DMS114 treated with DMSO at 0.1 percent for 48 hours (cell line): ENCODE data around the gene RNF4.

Experiments
- DNase-seq: peaks from one replicate; lab custom pipeline; 2025; ENCODE audit not compliant: unreplicated experiment; lab: John Stamatoyannopoulos, UW

The RNF4 gene

DNA sequence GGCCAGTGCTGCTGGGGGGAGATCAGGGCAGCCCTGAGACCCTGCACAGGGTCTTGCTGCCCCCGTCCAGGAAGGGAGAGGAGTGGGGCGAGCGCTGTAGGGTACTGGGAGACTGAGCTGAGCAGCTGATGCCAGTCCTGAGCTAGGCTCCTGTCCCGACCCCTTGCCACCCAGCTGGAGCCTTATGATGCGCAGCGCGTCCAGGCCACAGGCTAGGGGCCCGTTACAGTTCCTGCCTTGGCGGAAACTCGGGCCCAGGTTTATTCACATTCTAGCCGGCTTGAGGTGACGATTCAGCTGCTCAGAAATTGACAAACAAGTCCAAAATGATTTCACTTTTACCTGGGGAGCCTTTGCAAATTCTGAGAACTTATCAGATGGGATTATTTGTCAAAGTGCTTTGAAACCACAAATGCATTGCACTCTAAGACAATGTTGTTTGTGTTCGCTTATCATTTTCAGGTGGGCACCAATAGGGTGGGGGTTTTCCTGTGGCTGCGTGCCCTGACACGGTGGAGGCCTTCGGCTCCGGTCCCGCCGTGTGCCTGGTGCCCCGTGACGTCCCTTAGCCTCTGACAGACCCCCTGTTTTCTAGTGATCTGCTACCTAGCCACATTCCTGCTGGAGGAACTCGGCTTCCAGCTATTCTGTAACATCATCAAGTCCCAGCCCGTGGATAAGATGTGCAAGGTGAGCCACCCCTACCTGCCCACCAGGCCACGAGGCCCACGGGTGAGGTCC is 31.3 kb upstream of the RNF4 start:
- DNase-seq, result no peak

DNA sequence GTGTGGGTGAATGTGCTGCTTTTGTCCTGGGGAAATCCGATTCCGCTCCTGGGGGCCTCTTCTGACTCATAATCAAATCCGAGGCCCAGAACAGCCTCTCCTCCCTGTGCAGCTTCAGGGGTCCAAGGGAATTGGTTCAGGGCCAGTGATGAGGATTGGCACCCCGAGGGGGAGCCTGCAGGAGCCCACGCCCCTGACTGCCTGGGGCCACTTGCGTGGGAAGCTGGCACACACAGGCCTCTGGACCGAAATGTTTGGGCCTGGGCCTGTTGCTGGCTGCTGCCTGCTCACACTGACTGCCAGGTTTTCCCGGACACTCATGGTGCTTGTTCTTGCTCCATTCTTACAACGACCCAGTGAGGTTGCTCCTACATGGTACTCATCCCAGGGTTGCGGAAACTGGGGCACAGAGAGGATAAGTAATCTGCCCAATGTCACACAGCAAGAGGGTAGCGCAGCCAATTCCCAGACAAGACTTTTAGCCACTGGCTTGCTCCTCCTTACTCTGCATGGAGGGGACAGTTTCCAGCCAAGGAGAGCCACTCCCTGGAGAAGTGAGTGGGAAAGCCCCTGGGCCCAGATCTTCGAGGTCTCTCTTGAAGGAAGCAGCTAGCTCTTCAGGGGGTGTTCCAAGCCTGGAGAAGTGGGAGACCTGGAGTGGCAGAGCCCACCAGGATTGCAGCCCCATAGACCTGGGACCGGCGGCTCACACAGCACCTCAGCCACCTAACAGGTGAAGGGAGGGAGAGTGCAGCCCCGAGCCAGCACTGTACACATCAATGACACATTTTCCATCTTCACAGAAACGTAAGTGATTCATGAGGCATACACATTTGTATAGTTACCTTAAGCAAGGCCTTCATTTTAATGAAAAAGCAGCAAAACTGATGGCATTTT is 29.8 kb upstream of the RNF4 start:
- DNase-seq, result no peak

DNA sequence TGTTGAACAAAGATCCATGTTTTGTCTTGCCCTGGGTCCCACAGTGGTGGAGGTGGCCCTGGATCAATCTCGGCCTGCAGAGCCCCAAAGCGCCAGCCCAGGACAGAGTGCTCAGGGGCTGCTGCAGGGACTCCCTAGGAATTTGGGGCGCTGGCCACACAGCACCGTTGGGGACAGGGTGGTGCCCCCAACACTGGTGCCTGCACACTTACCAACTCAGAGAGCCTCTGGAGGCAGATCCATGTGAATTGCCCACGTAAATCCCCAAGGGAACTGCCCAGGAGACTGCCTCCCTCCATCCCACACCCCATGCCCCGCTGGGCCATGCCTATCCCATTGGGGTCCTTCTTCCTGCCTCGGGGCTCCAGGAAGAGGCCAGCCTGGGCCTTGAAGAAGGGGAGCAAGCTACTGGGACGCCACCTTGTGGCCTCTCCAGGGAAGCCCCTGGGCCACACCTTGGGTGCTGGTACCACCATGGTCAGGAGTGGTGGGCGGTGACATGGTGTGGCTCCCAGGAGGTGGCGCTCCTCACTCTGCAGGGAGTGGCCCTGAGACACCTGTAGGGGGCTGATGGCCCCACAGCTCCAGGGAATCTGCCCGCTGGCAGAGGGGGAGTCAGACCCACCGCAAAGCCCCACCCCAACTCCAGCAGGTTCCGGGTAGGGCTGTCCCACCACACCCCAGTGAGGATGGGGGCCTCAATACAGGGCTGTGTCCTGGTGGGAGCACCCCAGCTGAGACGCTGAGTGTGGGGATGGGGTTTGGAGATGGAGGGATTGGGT is 27.3 kb upstream of the RNF4 start:
- no peak for DNase-seq

DNA sequence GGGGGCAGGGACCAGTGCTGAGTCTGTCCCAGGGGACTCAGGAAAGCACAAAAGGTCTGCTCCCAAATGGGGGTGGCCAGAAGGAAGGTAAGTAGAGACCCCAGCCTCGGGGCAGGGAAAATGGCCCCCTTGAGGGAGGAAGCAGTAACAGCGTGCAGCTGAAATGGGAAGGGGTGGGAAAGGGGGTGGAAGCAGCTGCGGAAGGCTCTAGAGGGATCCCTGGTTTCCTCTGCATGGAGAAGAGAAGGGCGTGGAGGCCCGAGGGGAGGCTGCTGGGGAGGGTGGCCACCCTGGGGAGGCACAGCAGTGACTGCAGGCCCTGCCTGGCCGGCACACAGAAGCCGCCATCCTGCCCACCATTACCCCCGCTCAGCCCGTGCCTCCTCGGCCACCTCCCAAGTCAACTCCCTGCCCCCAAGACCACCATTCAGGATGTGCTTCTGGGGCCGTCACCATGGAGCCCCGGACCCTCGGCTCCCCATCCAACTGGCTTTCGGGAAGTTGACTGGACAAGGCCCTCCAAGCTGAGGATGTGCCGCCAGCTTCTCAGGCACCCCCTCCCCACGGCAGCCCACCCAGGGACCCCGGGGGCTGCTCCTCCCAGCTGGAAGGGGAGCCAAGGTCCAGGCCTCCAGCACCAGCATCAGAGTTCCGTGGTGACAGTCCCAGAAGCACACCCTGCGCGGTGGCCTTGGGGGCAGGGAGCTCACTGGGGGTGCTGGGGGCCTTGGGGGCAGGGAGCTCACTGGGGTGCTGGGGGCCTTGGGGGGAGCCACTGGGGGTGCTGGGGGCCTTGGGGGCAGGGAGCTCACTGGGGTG is 26.5 kb upstream of the RNF4 start:
- DNase-seq, result no peak

DNA sequence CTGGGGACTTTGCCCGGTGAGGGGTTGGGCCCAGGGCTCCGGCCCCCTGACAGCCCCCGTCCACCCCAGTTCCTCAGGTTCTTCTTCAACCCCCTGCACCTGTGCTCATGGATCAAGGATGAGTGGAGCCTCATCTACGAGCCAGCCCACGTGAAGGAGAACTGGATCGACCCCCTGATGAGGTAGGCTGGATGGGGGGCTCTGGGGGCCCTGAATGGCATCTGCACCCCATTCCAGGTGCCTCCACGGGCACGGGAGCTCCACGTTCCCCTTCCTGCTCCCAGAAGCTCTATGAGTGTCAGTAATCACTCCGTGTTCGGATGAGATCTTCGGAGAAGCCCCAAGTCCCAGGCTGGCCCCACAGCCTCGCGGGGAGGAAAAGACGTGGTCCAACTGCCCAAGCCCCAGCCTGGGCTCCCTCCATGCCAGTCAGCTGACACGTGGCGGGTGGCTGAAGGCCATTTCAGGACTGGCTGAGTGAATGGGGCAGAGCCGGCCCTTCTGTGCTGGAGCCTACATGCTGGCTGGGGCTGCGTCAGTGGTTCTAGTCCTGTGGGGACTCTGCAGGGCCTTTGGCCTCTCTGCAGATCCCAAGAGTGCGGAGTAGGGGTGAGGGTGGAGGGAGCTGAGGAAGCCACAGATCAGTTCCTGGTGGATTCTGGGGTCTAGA is 25.7 kb upstream of the RNF4 start:
- DNase-seq, result no peak

DNA sequence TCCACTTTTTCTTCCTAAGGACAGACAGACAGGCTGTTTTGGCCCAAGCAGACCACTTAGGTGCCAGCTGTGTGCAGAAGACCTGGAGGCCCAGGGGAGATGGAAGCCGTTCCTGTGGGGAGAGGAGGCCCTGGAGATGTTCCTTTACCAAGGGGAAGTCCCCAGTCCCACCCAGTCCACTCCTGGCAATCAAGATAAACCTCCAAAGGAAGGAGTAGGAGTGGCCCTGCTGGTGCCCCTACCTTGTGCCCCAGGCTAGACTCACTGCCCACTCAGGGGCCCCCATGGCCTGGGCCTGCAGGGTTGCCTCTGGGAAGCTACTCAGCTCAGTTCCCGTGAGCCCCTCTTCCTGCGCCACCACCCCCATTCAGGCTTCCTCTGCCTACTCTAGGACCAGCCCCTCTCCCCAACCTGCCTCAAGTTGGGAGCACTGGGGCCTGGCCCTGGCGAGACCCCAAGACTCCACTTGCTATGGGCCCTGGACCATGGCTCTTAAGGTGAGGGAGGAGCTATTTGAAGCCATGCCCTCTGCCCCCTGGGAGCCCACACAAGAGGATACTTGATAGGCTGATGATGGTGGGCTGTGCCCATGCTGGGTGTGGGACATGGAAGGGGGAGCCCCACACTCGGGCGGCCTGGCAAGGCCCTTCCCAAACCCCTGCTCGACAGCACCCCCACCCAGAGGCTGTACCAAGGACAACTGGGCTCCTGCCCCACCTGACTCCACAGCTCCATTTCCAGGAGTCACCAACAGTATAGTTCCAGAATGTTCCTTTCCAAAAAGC is 24.8 kb upstream of the RNF4 start:
- no peak for DNase-seq

DNA sequence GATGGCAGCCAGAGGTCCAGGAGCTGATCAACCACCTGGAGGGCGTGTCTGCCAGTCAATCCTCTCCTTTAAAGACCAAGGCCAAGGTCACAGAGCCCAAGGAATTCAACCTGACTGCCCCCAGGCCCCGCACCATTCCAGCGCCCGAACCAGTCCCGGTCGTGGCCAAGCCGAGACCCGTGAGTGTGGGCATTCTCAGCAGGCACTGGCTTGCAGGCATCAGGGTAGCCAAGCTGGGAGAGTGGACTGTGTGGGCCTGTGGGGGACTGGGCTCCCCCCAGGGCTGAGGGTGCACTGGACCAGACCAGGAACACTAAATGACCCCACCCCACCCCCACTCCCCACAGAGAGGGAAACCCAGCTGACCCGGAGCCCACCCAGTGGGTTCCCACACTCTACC is 23.8 kb upstream of the RNF4 start:
- DNase-seq, result no peak

DNA sequence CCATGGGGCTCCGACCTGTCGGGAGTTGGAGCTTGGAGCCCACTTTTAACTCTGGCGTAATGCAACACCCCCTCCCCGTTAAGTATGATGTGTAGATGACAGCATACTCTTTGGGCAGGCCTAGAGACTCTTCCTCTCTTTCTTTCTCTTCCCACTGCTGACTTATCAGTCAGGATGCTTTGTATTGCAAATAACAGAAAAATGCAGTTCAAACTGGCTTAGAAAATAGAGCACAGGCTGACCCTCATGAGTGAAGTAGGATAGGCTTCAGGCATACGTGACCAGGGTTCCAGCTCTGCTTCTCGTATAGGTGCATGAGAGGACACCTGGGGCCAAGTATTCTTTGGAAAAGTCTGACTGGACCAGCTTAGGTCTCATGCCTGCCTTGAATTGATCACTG is 23.3 kb upstream of the RNF4 start:
- no peak for DNase-seq

DNA sequence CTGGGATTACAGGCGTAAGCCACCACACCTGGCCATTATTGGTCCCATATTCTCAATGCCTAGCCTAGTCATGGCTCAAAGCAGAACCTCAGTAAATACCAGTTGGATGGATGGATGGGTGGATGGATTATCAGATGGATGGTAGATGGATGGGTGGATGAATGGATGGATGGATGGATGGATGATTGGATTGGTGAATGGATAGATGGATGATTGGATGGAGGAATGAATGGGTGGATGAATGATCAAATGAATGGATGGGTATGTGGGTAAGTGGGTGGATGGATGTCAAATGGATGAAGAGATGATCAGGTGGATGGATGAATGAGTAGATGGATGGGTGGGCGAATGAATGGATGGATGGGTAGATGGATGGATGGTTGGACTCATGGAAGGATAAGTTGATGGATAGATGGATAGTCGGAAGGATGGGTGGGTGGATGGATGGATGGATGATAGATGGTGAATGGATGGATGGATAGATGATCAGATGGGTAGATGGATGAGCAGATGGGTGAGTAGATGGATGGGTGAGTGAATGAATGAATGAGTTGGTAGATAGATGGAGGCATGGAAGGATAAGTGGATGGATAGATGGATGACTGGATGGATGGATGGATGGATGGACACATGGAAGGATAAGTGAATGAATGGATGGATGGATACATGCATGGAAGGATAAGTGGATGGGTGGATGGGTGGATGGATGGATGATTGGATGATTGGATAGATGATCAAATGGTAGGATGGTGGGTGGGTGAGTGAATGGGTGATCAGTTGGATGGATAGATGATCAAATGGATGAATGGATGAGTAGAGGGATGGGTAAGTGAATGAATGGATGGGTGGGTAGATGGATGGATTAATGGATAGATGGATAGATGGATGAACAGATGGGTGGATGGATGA is 22.0 kb upstream of the RNF4 start:
- no peak for DNase-seq

DNA sequence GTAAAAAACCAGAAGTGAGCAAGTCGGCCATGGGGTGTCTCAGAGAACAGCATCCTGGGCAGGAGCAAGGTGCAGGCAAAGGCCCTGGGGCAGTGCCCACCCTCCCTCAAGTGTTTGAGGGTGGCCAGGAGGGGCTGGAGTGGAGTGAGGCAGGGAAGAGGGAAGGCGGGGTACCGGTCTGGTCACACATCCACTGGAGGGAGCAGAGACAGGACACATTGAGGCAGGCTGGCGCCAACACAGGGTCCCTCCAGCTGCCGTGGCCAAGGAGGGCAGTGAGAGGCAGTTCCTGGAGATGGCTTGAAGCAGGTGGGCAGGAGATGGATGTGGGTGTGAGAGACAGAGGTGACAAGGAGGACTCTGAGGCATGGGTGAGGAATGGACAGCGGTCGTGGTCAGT is 20.3 kb upstream of the RNF4 start:
- DNase-seq, result no peak

DNA sequence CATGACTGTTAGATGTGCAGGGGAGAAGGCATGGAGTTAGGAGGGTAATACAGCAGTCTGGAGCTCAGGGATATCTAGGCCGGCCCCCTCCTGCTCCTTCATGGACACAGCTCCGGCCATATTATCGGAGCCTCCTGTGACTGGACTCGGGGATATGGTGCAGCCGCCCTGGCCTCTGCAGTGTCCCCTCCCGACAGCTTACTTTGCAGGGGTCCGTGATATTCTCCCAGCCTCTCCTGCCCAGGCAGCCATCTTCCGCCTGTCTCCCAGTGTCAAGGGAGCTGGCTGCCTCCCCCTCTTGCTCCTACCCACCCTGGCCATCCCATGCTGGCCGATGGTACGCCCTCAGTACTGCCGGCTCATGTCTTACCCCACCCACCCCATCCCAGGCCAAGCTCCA is 19.9 kb upstream of the RNF4 start:
- DNase-seq, result no peak

DNA sequence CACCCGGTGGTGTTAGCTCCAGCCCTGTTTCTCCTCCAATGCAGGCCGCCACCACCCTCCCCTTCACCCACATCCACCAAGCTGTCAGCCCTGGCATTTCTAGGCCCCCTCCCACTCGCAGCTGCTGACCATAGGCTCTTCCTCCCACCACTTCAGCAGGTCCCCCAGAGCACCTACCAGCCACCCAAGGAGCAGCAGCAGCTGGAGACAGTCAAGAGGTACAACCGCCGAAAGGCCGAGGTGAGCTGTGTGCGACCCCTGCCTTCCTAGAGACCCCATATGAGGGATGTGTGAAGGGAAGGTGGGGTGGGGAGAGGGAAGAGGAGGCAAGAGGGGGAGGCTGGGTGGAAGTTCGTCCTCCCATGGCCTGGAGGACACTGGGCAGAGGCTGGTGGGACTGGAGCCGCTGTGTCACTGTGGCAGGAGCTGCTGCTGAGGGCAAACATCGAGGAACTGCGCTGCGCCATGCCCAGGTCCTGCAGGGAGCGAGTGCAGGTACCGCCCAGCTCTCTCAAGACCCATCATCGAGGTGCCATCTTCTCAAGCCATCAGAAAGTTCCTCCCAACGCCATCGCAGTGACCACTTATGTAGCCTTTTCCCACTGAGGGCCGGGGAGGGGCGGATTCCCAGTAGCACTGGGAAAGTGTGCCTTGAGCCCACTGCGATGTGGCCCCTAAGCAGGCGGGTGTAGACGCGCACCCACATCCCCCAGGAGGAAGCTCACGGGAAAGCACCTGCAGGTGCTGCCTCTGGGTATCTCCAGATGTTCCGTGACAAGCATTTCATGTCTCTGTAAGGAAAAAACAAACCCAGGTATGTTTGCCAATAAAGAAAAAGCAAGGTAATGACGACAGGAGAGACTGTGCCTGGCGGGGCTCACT is 19.2 kb upstream of the RNF4 start:
- DNase-seq, result no peak

DNA sequence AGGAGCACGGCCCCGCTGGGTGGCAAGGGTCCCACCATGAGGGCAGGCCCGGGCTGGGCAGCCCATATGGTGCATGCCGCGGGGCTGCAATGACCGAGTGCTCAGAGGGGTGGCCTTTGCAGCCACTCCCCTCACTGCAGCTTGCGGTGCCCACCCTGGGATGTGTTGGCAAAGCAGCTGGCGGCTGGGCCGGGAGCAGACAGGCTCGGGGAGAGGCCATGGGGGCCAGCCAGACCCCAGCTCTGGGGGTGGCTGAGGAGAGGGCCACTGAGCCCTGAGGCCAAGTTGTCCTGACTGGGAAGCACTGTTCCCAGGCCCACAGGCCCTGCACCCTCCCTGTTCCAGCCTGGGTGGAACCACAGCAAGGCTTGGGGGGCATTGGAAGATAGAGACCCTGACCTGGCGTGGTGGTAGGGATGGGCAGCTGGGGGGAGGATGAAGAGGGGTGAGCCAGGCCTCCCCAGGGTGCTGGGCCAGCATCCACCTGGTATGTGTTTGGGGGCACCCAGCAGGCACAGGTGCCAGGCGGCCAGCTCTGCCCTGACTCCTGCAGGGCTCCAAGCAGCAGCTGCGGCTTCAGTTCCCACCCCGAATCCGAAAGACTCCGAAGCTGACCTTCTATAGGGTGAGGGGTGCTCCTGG is 18.4 kb upstream of the RNF4 start:
- DNase-seq, result no peak

DNA sequence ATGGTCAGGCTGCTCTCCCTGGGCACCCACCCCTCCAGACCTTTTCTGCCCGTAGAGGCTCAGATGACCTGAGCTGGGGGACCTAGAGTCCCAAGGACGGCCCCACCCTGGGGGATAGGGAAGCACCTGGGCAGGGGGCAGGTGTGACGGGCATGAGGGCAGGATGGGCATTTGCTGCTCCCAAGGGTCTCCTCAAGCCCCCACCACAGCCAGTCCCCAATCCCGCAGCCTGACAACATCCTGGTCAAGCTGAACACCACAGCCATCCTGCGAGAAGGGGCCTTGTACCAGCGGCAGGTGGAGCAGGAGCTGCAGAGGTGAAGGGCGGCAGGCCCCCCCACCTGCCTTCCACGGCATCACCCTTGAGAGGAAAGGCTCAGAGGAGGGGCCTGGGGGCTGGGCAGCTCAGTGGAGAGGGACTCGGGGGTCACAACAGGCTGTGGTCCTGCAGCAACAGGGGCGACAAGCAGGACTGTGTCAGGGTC is 17.8 kb upstream of the RNF4 start:
- DNase-seq, result no peak

DNA sequence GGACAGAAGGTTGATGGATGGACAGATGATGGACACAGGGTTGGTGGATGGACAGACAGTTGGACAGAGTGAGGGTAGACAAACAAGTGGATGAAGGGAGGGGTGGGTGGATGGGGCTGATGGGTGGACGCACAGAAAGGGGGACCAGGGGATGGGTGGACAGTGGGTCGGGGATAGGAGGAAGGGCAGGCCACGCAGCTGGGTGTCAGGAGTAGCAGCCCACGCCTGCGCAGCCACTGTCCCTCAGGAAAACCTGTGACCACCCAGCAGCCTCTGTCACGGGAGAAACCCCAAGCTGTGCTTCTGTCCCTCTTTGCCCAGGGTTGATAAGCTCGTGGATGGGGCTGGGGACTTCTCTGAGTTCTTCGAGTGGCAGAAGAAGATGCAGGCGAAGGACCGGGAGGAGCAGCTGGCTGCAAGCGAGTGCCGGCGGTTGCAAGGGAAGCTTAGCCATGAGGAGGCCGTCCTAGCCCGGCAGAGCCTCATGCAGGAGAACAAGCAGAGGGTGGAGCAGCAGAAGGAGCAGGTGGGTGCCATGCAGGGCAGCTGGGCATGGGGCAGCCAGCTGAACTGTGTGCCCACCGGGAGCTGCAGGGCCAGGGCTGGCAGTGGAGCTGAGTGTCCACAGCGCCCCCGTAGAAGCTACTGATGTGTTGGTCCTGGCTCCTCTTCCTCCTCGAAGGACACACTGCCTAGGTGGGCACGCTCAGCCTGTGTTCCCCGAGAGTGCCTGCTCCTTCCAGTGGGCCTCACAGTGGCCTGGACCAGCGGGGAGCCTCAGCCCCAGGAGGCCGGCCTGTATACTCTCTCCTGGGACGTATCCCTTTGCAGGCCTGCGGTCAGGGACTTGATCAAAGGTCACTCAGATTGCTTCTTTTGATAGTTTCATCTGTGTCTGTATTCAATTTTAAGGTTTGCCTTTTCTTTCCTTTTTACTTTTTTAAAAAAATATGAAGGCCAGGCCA is 16.8 kb upstream of the RNF4 start:
- no peak for DNase-seq
